H54 (cell line): ENCODE results near the gene GPRC5A.
A peak's percentile ranks its signal among the peaks of the same experiment; 100 is the strongest.
"Not testable (repeated sequence)": the region's sequence is repeated elsewhere in the genome, so short reads cannot be mapped to it uniquely, and the experiment has no call there.

Experiments used
- DNase-seq: peaks from one replicate; pipeline ENCODE4 v3.0.0; 2011; ENCODE audit warnings: low spot score, mixed read lengths; ENCODE audit not compliant: insufficient read length
- FAIRE-seq: peaks from 3 replicates; lab custom pipeline; 2011; peaks lifted over from hg19 to GRCh38; lab: Jason Lieb, UNC
- POLR2A ChIP-seq: IDR thresholded peaks from 2 replicates; pipeline ENCODE4 v1.6.1; 2011; ENCODE audit warnings: low read depth, mild to moderate bottlenecking, low read length

Gene GPRC5A, protein sequence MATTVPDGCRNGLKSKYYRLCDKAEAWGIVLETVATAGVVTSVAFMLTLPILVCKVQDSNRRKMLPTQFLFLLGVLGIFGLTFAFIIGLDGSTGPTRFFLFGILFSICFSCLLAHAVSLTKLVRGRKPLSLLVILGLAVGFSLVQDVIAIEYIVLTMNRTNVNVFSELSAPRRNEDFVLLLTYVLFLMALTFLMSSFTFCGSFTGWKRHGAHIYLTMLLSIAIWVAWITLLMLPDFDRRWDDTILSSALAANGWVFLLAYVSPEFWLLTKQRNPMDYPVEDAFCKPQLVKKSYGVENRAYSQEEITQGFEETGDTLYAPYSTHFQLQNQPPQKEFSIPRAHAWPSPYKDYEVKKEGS

GRCh38 chr12:12891080-12891880 lies at the start of gene GPRC5A:
TSS of gene GPRC5A (plus strand) at chr12:12891562. CDS start at chr12:12908250, 16,688 bp downstream.
- TF ChIP-seq POLR2A = peak; percentile 89
- FAIRE-seq (peak; percentile 82), DNase-seq (peak; percentile 65)

- FAIRE-seq (no peak), DNase-seq (no peak)
- TF ChIP-seq POLR2A = no peak
Measured at GRCh38 chr12:12845794-12846243, 45.5 kb upstream of the GPRC5A start.

DNA sequence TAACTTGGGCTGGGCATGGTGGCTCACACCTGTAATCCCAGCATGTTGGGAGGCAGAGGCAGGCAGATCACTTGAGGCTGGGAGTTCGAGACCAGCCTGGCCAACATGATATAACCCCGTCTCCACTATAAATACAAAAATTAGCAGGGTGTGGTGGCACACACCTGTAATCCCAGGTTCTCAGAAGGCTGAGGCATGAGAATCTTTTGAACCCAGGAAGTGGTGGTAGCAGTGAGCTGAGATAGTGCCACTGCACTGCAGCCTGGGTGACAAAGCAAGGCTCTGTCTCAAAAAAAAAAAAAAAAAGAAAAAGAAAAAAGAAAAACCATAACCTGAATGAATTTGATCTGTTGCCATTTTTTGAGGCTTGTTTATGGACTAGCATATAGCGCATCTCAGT lies 44.6 kb upstream of the GPRC5A start:
- not testable (repeated sequence) for FAIRE-seq, DNase-seq

DNA sequence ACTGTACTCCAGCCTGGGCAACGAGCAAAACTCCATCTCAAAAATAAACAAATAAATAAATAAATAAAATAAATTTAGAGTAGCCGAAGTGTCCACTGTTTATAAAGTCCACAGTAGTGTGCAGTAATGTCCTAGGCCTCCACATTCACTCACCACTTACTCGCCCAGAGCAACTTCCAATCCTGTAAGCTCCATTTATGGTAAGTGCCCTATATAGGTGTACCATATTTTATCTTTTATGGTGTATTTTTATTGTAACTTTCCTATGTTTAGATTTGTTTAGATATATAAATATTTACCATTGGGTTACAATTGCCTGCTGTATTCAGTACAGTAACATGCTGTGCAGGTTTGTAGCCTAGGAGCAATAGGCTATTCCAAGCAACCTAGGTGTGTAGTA lies 37.9 kb upstream of the GPRC5A start:
- no peak for TF ChIP-seq POLR2A
- DNase-seq = no peak
- no peak for FAIRE-seq

GRCh38 chr12:12859690-12860089 lies 31.7 kb upstream of the GPRC5A start:
- FAIRE-seq (no peak), DNase-seq (no peak)
- no peak for TF ChIP-seq POLR2A

GRCh38 chr12:12864243-12864642 lies 27.1 kb upstream of the GPRC5A start:
- TF ChIP-seq POLR2A = no peak
- no peak for FAIRE-seq

GRCh38 chr12:12868477-12869235 lies 22.7 kb upstream of the GPRC5A start:
- FAIRE-seq (no peak), DNase-seq (no peak)

More at GRCh38 chr12:12864243-12864642, 27.1 kb upstream of the GPRC5A start:
- DNase-seq = no peak

DNA sequence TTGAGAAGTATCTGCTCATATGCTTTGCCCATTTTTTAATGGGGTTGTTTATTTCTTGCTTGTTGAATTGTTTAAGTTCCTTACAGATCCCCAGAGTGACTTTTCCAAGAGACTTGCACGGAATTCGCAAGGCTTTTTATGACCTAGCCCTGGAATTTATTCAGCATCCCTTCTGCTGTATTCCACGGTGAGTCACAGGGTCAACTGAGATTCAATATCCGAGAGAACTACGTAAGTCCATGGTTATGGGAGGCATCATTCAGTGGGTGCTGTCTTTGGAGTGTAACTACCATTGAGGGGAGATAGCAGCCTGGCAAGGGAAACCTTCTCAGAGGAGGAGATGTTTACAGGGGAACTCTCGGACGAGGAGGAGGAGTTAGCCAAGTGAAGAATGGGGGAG lies 20.9 kb upstream of the GPRC5A start:
- TF ChIP-seq POLR2A = no peak
- FAIRE-seq (peak; percentile 86), DNase-seq (peak; percentile 40)

More at GRCh38 chr12:12868477-12869235, 22.7 kb upstream of the GPRC5A start:
- TF ChIP-seq POLR2A = no peak

DNA sequence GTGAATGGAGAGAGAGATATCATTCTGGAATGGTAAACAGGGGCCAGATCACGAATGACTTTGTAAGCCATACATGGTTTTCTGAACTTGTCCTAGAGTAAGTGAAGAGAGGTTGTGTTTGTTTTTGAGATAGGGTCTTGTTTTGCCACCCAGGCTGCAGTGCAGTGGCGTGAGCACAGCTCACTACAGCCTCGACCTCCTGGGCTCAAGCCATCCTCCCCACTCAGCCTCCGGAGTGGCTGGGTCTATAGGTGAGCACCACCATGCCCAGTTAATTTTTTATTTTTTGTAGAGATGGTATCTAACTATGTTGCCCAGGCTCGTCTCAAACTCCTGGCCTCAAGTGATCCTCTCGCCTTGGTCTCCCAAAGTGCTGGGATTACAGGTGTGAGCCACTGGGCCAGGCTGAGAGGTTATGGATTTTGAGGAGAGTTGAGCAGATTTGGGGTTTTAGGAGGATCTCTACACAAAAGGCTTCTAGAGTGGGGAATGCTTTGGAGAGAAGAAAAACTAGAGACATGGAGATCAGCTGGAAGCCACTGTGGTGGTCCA lies 19.7 kb upstream of the GPRC5A start:
- FAIRE-seq (no peak), DNase-seq (no peak)
- no peak for TF ChIP-seq POLR2A

DNA sequence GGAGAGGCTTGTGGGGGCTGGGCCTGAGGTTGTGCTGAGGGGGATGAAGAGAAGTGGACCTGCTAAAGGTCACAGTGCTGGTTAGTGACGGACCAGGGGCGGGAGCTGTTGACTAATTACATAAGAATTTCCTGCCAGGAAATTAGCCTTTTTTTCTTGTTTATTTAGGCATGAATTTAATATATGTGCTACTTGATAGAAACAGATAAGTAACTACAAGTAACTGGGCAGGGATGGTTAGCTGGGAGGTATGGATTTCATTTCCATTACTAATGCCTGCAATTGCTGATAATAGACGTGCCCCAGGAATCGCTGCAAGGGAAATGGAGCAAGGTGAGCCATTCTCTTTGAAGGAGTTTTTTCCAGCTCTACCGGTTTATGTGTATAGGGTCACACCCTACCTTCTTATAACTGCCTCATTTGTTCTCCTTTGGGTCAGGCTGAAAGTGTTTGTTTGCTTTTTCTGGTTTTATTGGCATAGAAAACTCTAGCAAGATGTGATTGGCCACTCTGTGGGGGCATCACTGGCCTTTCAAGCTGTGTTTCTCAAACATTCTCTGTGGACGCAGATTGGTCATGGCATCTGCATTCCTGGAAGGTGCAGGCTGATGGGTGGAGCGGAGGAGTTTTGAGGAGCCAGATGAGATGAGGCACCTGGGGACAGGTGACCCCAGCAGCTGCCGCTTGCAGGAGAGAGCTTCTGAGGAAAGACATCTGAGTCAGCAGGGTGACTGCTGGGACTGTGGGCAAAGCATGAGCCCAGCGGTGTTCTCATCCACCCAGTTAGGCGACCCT lies 19.0 kb upstream of the GPRC5A start:
- DNase-seq (peak; percentile 25), FAIRE-seq (no peak)
- TF ChIP-seq POLR2A = no peak

DNA sequence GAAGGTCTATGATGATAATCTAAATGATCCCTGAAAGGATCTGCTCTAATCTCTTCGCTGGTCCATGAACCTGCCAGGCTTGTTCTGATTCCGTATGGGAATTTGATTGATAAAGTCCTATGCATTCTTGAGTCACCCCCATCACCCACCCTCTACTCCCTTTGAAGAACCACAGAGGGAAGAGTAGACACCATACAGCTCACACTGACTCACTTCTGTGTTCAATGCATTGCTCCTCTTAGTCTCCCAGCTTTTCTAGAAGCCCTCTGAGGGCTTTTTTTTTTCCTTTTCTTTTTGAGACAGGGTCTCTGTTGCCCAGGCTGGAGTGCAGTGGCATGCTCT lies 18.5 kb upstream of the GPRC5A start:
- TF ChIP-seq POLR2A = no peak
- no peak for FAIRE-seq
- DNase-seq = peak; percentile 24

DNA sequence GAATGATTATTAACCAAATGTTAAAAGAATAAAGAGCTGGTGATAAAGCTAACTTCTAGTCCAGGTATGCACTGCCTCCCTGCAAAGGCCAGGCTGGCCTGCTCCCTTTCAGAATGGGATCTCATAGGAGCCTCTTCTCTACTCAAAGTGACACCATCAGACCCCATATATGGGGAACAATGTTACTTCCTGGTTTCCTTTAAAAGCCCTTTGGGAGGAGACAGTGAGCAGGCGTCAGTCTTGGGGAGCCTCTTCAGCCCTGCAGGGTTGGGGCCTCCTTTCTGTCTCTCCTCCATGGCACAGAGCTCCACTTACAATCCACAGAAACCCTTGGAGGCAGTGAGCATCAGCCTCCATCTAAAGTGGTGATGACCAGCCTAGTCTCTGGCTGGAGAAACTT lies 17.3 kb upstream of the GPRC5A start:
- no peak for DNase-seq
- no peak for TF ChIP-seq POLR2A
- no peak for FAIRE-seq

DNA sequence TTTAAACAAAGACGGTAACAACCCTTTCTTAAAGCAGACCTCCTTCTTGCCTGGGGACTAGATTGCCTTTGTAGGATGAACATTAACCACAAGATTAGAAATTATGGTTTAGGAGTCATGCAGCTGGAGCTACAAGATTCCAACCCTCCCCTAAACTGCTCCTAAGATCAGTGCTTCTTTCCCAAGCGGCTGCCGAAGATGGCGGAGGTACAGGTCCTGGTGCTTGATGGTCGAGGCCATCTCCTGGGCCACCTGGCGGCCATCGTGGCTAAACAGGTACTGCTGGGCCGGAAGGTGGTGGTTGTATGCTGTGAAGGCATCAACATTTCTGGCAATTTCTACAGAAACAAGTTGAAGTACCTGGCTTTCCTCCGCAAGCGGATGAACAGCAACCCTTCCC lies 16.1 kb upstream of the GPRC5A start:
- not testable (repeated sequence) for FAIRE-seq

More for the DNA sequence above, 16.1 kb upstream of the GPRC5A start:
- DNase-seq = not testable (repeated sequence)
